ENCODE measurements around the gene PCARE.

The PCARE gene

DNA sequence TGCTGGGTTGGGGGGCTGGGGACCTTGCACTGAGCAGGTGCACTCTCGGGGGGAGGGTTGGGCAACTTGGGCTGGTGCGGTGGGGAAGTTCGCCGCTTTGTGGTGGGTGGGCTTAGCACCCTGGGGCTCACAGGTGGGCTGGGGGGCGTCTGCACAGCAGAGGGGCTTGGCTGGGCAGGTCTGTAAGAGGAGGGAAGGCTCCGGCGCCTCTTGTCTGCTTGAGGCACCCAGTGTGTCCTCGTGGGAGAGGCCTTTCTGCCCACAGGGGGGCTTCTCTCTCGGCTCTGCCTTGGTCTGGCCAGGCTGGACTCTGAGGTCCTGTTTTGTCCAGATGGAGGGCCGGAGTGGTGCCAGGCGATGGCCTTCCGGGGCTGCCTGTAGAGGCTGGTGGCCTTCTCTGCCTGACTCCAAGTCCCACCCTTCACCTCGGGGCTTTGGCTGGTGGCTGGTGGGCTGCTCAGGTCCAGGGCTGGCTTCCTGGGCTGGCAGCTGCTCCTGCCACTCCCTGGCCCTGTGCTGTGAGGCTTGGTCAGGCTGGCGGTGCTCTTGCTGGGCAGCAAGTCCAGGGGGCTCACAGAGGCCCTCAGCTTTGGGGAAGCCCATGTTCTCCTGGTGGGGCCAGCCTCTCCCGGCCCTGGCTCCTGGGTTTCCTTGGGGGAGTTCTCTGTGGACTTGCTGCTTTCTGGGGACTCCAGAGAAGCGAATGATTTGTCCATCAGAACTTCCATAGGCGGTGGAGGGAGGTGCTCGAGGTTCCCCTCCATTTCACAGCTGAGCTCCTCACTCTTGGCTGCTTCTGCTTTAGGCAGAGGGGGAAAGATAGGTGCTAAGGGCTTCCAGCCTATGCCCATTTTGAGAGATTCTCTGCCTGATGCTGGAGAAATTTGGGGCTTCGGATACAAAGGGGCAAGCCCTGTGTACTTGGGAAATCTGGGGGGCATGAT is 3.0 kb downstream of the PCARE start:
- TF ChIP-seq TCF12 (IDR thresholded peaks at IDR 0.05; ENCODE audit: low read depth), result no peak

GRCh38 chr2:29070526-29070925 is 3.8 kb downstream of the PCARE start:
- TF ChIP-seq YY1 (IDR thresholded peaks at IDR 0.05; ENCODE audit: low read depth), result no peak
- TF ChIP-seq EP300 (IDR thresholded peaks at IDR 0.05; ENCODE audit: borderline replicate concordance), result no peak
- TF ChIP-seq CREB1 (IDR thresholded peaks at IDR 0.05; ENCODE audit: low read depth), result no peak
- TF ChIP-seq TAF1 (IDR thresholded peaks at IDR 0.05; ENCODE audit: low read depth), result no peak
- TF ChIP-seq ZBTB7A (IDR thresholded peaks at IDR 0.05; ENCODE audit: low read depth), result no peak
- TF ChIP-seq RAD21 (IDR thresholded peaks at IDR 0.05; ENCODE audit: low read depth), result no peak
- TF ChIP-seq TEAD4 (IDR thresholded peaks at IDR 0.05), result no peak
- no peak for TF ChIP-seq TCF12 (IDR thresholded peaks at IDR 0.05; ENCODE audit: low read depth)
- TF ChIP-seq CEBPB (IDR thresholded peaks at IDR 0.05), result no peak
- no peak for TF ChIP-seq REST (IDR thresholded peaks at IDR 0.05; ENCODE audit: low read depth)
- TF ChIP-seq FOXM1 (IDR thresholded peaks at IDR 0.05; ENCODE audit: borderline replicate concordance, low read depth), result no peak
- no peak for TF ChIP-seq USF1 (IDR thresholded peaks at IDR 0.05)
- TF ChIP-seq MAX (IDR thresholded peaks at IDR 0.05), result no peak
- TF ChIP-seq NFIC (IDR thresholded peaks at IDR 0.05), result no peak
- no peak for TF ChIP-seq EGR1 (IDR thresholded peaks at IDR 0.05)

DNA sequence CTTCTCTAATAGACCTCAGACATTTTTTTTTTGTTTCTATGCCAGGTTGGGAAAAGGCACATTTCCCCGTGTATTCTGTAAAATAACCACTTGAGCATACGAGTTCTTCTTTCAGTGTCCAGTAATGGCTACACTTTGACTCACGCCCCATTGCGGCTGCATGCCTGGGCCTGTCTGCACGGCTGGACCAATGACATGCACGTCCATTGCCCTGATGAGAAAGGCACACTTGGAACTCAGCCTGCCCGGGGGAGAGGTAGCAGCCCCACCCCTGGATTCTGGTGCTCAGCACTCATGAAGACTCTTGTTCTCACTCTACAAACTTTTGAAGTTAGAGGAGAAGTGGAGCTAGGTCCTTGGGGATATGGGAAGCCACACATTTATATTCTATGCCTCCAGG is 5.8 kb downstream of the PCARE start:
- TF ChIP-seq CEBPB (IDR thresholded peaks at IDR 0.05) (no peak), TAF1 (IDR thresholded peaks at IDR 0.05; ENCODE audit: low read depth) (no peak), TEAD4 (IDR thresholded peaks at IDR 0.05) (no peak), NFIC (IDR thresholded peaks at IDR 0.05) (no peak), EP300 (IDR thresholded peaks at IDR 0.05; ENCODE audit: borderline replicate concordance) (no peak), REST (IDR thresholded peaks at IDR 0.05; ENCODE audit: low read depth) (no peak), FOXM1 (IDR thresholded peaks at IDR 0.05; ENCODE audit: borderline replicate concordance, low read depth) (no peak), USF1 (IDR thresholded peaks at IDR 0.05) (no peak), TCF12 (IDR thresholded peaks at IDR 0.05; ENCODE audit: low read depth) (no peak), CREB1 (IDR thresholded peaks at IDR 0.05; ENCODE audit: low read depth) (no peak), MAX (IDR thresholded peaks at IDR 0.05) (no peak), RAD21 (IDR thresholded peaks at IDR 0.05; ENCODE audit: low read depth) (no peak), ZBTB7A (IDR thresholded peaks at IDR 0.05; ENCODE audit: low read depth) (no peak), YY1 (IDR thresholded peaks at IDR 0.05; ENCODE audit: low read depth) (no peak), EGR1 (IDR thresholded peaks at IDR 0.05) (no peak)

- TF ChIP-seq RAD21 (IDR thresholded peaks at IDR 0.05; ENCODE audit: low read depth) (no peak), FOXM1 (IDR thresholded peaks at IDR 0.05; ENCODE audit: borderline replicate concordance, low read depth) (no peak), ZBTB7A (IDR thresholded peaks at IDR 0.05; ENCODE audit: low read depth) (no peak), TCF12 (IDR thresholded peaks at IDR 0.05; ENCODE audit: low read depth) (no peak), CREB1 (IDR thresholded peaks at IDR 0.05; ENCODE audit: low read depth) (no peak), CEBPB (IDR thresholded peaks at IDR 0.05) (no peak), EP300 (IDR thresholded peaks at IDR 0.05; ENCODE audit: borderline replicate concordance) (no peak), USF1 (IDR thresholded peaks at IDR 0.05) (no peak)
These were observed 7.2 kb downstream of the PCARE start for GRCh38 chr2:29066997-29067605.

DNA sequence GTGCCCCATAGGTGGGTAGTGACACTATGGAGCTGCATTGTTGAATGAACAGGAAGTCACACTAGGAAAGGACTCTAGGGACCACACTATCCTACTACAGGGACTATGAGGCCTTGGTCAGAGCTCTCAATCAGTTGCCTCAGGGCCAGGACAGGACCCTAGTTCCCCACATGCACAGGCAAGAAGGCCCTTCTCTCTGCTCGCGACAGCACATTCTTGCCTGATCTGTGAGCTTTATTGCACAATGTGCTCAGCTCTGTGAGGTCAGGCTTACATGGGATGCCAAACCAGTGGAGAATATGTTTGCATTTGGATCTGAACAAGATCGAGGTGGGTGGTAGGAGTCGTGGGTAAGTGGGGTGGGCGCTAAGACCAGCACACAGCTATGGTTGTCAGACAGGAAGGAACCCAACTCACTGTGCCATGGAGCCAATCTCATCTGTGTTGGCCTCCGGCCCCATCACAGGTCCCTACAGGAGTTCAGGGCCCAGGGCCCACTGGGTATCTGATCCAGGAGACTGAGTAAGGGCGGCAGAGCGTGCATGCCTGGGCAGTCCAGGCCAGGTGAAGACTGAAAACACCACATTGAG is 8.0 kb downstream of the PCARE start:
- no peak for TF ChIP-seq TCF12 (IDR thresholded peaks at IDR 0.05; ENCODE audit: low read depth)
- no peak for TF ChIP-seq EP300 (IDR thresholded peaks at IDR 0.05; ENCODE audit: borderline replicate concordance)

Measured in Ishikawa (cell line).